ENCODE measurements around the gene ASXL2.

ASXL2 gene

DNA sequence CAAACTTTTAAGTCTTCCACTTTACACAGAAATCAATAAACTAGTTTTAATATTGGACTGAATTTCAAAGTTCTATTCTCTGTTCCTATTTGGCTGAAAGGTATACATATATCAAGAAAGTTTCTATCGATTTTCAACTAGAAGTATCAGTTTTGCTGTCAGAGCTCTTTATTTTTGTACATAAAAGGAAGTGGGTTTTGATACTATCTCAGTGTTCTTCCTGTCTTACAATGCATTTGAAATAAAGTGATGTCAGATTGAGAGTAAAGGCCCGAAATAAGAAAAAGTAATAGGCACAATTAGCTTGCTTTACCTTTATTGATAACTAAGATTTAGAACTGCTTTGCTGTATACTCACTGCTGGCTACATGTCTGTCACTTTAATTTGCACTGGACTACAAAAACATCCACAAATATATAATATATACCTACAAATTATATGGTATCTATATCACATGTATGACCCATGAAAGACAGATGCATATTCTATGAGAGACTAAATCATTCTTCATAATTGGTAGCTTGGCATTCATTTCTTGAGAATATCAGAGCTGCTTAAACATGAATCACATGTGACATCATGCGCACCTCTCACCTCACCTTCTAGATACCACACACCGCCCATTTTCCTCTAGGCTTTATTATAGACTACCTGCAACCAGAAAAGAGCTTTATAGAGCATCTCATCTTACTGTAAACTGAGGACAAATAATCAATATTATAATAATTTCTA, 83.6 kb downstream of the ASXL2 start:
- DNase-seq = peak; percentile 73

DNA sequence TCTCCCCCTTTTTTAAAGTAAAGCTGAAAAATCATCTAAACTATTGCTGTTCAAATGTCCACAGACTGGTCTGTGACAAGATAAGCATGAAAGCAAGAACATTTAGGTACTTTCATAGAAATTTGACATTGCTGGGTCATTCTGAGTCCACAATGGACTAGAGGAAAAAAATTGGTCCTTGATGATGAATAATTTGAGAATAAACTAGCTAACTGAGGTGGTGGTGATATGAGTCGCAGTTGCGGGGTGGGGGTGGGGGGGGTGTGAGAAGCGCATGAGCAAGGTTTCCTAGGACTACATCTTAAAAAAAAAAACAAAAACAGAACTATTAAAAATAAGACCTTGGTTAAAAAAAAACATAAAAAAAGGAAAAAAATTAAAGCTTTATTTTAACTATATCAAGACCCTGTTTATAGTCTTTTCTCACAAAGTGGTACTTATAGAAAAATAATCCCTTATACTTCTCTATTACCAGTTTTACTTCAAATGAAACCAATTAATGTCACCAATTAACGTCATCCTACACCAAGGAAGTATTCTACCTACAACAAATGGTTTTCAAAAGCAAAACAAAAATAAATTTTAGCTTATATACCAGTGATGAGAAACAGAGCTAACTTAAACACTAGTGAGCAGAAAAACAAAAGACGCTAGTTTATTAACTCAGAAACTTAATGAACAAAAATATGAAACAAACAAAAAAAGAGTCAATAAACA, 88.1 kb downstream of the ASXL2 start:
- peak; percentile 47 for DNase-seq

DNA sequence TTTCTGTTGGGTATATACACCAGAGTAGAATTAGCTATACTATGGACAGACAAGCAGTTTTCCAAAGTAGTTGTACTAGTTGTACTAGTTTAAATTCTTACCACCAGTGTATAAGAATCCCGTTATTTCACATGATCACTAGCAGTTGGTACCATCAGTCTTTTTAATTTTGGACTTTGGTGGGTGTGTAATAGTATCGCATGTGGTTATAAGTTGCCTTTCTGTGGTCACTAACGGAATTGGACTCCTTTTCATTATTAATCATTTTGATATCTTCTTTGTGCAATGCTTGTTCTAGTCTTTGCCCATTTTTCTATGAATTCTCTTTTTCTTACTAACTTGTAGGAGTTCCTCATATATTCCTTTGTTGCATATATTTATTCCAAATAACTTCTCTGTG, 89.8 kb downstream of the ASXL2 start:
- peak; percentile 62 for DNase-seq

DNA sequence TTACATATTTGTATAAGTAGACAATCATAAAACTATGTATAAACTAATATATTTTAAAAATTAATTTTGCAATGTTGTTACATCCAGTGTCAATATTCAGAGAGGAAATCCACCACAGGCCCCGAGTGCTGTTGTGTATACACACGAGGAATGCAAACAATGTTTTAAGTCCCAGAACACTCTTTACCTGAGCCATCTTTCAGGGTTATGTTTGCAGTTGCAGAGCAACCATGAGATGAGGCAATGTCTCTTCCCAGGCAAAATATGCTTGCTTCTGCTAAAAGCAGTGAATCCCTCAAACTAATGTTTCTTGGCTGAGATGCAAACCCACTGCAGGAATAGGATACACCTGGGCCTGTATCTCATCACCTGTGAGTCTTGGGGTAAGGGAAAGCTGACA, 91.3 kb downstream of the ASXL2 start:
- no peak for DNase-seq

DNA sequence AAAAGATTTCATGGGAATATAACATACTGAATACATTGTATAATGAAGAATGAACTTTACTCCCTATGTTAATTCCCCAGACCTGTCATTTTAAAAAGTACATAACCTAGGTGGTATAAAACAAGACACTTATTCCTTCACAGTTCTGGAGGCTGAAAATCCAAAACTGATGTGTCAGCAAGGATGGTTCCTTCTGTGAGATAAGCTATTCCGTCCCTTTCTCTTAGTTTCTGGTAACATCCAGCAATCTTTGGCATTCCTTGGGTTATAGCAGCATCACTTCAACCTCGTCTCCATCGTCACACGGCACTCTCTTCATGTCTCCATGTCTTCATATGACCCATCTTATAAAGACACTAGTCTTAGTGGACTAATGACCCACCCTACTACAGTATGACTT, 93.9 kb downstream of the ASXL2 start:
- no peak for DNase-seq

DNA sequence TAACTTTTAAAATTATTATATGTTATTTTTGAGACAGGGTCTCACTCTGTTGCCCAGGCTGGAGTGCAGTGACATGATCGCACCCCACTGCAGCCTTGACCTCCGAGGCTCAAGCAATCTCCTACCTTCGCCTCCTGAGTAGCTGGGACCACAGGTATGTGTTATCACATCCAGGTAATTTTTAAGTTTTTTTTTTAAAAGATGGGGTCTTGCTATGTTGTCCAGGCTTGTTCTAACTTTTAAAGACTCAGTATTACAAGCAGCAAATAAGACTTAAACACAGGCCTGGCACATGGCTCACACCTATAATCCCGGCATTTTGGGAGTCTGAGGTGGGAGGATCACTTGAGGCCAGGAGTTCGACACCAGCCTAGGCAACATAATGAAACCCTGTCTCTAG, 101.2 kb downstream of the ASXL2 start:
- no peak for DNase-seq

DNA sequence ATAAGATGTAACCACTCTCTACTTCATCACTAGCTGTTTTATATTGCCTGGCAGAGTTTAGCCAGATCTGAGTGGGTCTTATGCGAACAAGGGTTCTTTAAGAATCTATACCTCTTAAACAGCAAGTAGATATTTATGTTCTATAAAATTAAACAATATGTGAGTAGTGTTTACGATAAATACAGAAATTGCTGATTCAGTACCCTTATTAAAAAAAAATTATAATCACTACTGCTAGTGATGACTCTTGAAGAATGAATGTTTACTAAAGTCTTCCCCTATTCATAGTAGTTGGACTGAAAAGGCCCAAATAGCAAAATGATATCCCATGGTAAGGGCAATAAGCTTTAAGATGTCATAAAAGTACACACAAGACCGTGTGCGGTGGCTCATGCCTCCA, 106.2 kb downstream of the ASXL2 start:
- no peak for DNase-seq

DNA sequence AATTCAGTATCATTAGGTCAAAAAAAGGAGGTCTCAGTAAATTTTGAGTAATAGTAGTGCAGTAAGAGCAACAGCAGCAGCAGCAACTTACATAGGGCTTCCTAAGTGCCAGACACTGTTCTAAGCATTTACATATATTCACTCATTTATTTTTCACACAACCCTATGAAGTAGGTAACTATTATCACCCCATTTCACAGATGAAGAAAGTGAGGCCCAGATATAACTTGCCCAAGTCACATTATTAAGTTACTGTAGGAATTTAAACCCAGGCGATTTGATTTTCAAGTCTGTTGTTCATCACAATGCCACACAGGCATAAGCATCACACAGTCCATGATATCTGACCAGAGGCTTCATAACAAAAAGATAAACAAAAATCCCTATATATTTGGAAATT, 114.7 kb downstream of the ASXL2 start:
- DNase-seq = no peak

DNA sequence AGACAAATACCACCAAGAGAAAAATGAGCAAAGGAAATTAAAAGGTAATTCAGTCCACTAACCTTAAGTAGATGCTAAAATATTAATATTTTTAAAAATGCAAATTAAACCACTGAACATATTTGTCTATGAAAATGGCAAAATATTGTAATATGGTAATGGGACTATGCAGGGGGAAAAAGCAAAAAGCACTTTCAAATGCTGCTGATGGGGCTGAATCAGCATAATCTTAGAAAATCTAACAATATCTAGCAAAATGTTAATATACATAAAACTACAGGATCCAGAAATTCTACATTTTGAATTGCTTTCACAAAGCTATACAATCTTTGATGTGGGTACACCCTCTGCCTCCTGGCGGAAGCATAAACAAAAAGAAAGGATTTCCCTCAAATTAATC, 118.0 kb downstream of the ASXL2 start:
- no peak for DNase-seq

DNA sequence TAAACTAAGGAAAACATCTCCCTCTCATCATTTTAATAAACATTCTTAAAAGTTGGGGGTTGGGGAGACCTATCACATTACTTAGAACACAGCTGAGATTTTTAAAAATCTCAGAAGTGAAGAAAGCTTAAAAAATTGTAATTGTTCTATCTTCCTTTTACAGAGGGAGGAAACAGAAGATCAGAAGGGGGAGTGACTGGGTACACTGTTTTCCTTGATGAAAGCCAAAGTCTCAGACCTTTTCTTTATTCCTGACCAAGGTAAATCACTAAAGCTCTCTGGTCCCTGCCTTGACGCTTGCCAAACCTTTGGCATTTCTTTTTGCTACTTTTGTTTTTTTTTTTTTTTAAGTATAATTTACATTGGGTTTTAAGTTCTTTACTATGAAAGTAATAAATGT, 119.9 kb downstream of the ASXL2 start:
- no peak for DNase-seq

DNA sequence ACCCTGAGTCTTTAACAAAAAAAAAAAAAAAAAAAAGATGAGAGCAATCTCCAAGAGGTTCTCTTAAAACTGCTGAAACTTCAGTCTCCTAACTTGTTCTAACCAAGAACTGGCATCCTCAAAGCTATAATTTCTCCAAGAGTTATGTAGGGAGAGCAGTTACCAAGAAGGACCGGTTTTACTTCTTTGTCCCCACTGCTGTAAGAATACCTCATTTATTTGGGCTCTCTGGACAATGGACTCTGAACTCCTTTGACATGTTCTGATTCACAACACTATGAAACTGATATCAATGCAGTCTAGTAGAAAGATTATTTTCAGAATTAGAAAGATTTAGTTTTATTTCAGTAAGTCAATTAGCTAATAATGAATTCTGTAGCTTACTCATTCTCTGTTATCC, 120.4 kb downstream of the ASXL2 start:
- no peak for DNase-seq

DNA sequence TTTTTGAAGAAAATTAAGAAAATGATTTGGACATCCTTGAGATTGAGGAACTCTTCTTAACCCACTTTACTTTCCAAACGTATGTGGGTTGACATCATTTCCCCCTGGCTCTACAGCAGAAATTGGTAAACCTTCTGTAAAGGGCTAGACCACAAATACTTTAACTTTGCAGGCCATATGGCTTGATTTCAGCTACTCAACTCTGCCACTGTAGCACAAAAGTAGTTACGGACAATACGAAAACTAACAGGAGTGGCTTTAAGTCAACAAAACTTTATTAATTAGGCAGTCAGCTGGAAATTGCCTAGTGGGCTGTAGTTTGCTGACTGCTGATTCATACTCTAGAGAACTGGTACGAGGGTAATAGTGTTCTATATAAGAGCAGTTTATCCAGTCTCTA, 121.8 kb downstream of the ASXL2 start:
- DNase-seq = no peak

DNA sequence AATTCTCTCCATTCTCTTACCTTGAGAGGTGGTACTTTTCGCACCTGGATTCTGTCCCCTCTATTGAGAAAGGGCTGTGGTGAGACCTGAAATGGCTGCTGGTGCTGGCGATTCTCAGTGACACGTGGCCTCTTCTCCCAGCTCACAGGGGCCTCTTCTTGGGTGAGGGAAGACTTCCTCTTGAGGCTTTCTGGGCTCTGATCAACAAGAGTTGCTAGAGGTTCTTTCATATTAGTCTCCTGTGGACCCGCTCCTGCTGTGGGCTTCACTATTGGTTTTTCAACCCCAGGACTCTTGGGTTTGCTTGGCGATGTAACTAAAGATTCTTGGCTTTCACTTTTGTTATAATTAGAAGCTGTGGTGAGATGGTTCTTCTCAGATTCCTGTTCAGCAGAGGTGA, 128.6 kb downstream of the ASXL2 start:
- peak; percentile 12 for DNase-seq

DNA sequence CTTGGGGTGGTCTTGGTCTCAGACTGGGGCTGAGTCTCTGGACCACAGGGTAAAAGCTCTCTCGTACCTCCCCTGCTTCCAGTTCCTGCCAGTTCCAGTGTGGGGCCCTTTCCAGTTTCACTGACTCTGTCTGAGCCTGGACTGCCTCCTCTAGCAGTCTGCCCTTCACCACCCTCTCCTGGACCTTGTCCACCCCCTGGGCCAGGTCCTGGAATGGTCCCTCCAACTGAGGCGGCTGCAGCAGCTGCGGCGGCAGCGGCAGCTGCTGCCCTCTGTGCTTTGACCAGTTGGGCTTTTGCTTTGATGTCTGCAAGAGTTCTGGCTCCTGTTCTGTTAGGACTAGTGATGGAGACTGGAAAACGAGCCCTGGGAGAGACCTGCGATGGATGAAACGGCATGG, 134.2 kb downstream of the ASXL2 start:
- no peak for DNase-seq

DNA sequence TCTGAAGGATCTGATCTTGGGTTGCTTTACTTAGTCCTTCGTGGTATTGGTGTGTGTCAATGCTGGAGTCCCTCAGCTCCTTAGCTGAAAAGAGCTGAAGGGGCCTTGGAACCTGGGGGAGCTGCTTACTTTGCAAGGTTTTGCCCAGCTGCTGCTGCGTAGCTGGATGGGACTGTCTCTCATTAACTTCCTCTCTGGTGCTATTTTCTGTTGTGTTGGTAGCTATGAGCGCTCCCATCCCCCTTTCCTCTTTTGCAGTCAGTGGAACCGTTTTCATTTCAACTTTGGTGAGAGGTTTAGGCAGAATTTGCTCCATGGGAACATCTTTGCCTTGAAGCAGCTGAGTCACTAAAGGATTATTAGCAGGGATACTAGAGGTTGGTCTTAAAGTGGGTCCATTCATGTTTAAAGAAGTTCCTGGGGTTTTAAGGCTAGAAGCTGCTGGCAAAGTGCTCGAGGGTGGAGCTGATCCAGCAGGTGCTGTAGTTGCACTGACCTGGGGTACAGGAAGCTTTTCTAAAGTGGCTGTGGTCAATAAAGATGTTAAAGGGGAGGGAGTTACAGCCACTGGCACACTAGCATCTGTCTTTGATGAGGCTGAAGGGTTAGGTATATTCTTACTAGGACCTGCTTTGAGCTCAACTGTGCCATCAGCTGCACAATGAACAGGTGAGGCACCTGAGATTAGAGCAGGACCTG, 135.0 kb downstream of the ASXL2 start:
- DNase-seq = no peak

DNA sequence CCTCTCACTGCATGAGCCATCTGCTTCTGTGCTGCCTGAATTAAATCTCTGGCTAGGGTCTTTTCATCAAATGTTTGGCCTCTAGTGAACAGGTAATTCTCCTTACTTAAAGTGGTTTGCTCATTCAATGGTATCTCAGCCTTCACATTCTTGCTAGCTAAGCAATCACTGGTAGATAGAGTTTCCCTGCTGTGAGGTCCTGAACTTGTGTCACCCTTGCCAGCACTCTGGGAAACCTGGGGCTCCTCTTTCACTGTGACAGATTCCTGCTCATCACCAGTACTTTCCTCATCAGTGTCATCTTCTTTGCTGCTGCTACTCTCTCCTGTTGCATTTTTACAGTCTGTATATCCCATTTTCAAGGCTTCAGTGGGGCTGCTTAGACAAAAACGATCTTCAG, 135.8 kb downstream of the ASXL2 start:
- no peak for DNase-seq

DNA sequence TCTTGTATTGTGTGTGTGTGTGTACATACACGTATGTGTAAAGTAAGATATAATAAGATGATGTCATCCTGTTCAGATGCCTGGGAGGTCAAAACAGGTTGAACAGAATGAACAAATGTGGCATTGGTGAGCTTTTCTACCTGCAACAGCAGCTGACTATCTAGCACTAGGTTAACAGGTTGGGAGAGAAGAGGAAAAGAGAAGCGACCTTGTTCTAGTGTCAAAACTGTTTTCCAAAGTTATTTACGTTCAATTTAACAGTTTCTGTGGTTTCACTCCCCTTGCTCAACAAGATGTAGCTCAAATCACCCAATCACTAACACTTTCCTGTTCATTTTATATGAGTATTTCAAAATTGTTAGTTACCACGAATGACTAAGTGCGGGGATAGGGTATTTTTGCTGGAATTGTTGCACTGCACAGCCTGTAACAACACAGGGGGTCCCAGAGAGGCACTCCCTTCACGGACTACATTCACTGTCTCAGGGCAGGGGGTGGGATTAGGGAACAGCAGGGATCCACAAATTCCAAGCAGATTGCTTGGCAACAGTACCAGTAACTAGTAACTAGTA, 137.4 kb downstream of the ASXL2 start:
- no peak for DNase-seq

DNA sequence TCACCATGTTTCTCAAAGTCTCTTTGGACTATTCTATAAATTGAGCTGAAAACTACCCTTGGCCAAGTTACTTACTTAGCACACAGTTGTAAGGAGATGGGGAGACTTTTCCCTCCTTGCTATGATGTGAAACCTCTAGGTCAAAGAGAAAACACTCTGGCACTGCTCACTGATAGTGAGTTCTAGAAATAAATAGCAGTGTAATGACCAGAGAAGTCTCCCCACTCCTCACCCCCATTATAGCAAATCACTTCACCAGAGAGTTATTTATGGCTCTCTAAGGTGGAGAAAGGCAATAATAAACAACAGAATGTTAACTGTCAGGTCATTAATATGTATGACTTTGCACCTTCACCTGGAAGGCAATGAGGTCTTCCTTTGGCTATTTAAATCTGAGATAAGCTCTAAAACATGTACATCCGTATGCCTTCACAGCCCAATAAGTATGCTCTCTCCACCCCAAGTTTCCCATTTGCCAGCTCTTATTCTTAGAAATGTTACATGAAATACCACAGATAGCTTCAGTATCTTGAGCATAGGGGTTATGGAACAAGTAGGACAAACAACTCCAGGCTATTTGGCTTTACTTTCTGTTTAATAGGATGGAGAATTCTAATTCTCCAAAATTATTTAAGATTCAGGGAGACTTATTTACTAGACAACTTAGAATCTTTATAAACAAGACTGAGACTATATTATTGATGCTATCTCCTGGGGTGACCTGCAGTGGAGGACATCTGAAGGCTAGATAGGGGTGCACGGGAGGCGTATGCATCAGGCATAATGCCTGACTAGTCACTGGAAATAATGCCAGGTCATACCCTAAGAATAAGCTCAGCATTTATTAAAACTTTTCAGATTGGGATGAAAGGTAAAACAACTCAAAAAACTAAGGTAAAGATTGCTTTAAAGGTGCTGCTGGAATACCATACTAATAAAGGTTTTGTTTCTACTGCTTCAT, 139.6 kb downstream of the ASXL2 start:
- no peak for DNase-seq

DNA sequence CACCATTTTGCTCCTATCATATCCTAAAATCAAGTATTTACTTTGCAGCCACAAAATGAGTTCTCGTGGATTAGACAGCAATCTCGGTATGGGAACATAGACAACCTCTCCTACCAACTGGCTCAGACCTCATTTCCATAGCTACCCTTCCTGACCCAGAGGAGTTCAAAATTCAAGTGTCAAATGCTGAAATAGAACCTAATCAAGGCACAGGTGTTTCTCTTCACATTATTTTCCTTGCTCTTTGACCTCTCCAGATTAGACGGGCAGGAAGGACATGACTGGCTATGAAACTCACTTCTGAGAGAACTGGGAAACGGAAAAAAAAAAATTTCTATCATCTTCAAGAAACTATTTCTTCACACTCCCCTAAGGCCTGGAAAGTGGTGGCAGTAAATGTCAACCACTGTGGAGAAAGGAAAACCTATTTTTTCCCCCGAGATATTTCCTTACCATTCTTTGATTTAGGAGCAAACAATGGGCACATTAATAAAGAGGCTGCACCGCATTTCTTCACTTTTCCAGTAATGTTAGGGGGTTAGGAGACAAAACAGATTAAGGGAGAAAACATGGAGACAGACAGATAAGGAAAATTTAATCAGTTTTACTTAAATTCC, 141.3 kb downstream of the ASXL2 start:
- DNase-seq = no peak

DNA sequence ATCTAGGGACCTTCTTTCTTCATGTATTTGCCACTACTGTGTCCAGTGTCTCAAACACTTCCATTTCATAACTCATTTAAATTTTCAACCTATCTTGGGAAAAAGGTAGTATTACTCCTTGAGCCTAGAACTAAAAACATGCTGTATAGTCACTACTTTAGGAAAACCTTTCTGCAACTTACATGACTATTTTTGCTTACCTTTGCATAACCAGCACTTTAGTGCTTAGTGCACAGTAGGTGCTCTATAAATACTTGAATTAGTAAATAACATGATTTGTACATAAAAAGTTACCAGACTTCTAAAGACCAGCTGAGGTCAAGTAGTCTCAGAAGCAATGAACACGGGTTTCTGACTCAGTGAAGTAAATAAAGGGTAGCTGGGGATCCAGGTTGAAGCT, 142.5 kb downstream of the ASXL2 start:
- no peak for DNase-seq

DNA sequence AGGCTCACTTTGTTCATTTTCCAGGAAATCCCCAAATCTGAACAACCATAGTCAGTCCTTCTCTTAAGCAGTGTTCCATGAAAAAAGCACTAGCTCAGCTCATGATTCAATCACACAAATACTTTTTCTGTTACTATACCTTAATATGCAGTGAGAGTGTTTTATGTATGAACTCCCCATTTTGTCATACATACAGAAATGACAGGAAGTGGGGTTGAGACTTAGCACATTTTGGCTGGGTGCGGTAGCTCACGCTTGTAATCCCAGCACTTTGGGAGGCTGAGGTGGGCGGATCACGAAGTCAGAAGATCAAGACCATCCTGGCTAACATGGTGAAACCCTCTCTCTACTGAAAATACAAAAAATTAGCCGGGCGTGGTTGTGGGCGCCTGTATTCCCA, 149.7 kb downstream of the ASXL2 start:
- no peak for DNase-seq

DNA sequence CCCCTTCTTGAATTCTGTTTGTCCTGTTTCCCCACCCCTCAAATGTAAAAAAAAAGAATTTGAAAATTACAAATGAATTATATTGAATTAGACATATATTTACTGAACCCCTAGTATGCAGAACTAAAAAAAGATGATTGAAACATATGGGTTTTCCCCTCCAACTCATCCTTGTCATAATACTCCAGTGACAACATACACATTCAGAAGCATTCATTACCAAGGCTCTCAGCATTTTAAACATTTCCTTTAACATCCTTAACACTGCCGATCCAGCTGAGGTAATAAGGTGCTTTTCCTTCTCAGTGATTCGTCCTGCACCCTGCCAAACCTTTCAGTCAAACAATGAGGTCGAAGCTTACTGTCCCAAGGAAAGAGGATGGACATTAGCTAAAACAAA, 151.8 kb downstream of the ASXL2 start:
- DNase-seq = no peak

All from activated CD4-positive, alpha-beta T cell treated with anti-CD3 and anti-CD28 coated beads, Interleukin-2, Interleukin-6, amounts not matched to agents 100 ng/mL and 50 ng/mL, durations not matched to agents 16 hours and 8 hours (primary cell).